HCT116 (cell line): ENCODE results near the gene ALOX5AP. TPM values are rescaled to one million over a fixed set of nuclear protein-coding genes. Genes with fewer than 3 reads are reported as not detected.

Experiments
- ATAC-seq: fragments of 200-7000 bp; cut with Tn5 transposase; 2 replicates; pipeline ENCODE4 v1.9.1; 2020; ENCODE audit warnings: mild to moderate bottlenecking, moderate library complexity
- BruUV-seq: library from RNA; stranded (reverse); fragments of 400-500 nt; replicated peaks from 2 replicates; lab custom pipeline; 2021; lab: Mats Ljungman, UMichigan
- CTCF ChIA-PET: fragments of 300-600 bp; sonication (Branson Sonifier 250); formaldehyde crosslinking; loops from one replicate; lab custom pipeline; 2021; ENCODE audit warnings: antibody characterized with exemption; lab: Charles Lee
- POLR2A ChIA-PET: fragments of 300-600, 350-600 bp; sonication (Branson Sonifier 250); formaldehyde crosslinking; loops from one replicate; lab custom pipeline; 2021; ENCODE audit warnings: antibody characterized with exemption; lab: Charles Lee
- RAD21 ChIA-PET, 2 experiments: fragments of 300-600 bp; sonication (Branson Sonifier 250); formaldehyde crosslinking; loops; one replicate each; lab custom pipeline; 2023; ENCODE audit warnings: low total read pairs in 2 of 2; ENCODE audit not compliant: uncharacterized antibody in 2 of 2, unreplicated experiment in 2 of 2, low non-redundant PET in 1 of 2; lab: Charles Lee
- DNase-seq: peaks from one replicate; pipeline ENCODE4 v3.0.0-alpha.2; 2010; ENCODE audit warnings: low read depth, low spot score
- H2AFZ ChIP-seq: fragments of 200-600 bp; shearing (Covaris generic), sonication (generic); 2 replicates; pipeline ENCODE4 v1.6.1; 2017; ENCODE audit warnings: low read depth, mixed run types, mixed read lengths, antibody characterized with exemption, low read length; ENCODE audit not compliant: poor library complexity, severe bottlenecking
- H3K27ac ChIP-seq: 2 replicates; pipeline ENCODE4 v1.5.1; 2012; ENCODE audit warnings: low read depth, low read length
- H3K27me3 ChIP-seq: fragments of 200-600 bp; sonication (generic); 2 replicates; pipeline ENCODE4 v1.6.1; 2016; ENCODE audit warnings: mixed run types, low read length, mixed read lengths; ENCODE audit not compliant: insufficient read depth
- H3K36me3 ChIP-seq, 2 experiments: fragments of 200-500 bp in 1 of 2; fragments of 200-600 bp in 1 of 2; sonication (Bioruptor generic) in 1 of 2; sonication (generic) in 1 of 2; 2 replicates each; pipeline versions ENCODE4 v1.5.1 to v1.6.1; 2014 to 2016; ENCODE audit warnings: low read length in 2 of 2, inconsistent platforms in 1 of 2, mixed read lengths in 1 of 2, mixed run types in 1 of 2; ENCODE audit not compliant: insufficient read depth in 2 of 2, control insufficient read depth in 1 of 2
- H3K4me1 ChIP-seq, 2 experiments: fragments of 200-600 bp in 1 of 2; sonication (generic) in 1 of 2; 2 replicates each; pipeline versions ENCODE4 v1.5.1 to v1.6.1; 2012 to 2017; ENCODE audit warnings: low read length in 2 of 2, inconsistent platforms in 1 of 2, mild to moderate bottlenecking in 1 of 2, mixed read lengths in 1 of 2, mixed run types in 1 of 2, moderate library complexity in 1 of 2; ENCODE audit not compliant: insufficient read depth in 2 of 2, control insufficient read depth in 1 of 2
- H3K4me2 ChIP-seq: fragments of 200-600 bp; sonication (generic); 2 replicates; pipeline ENCODE4 v1.6.1; 2017; ENCODE audit warnings: mixed run types, low read length, mixed read lengths
- H3K4me3 ChIP-seq, 2 experiments: fragments of 200-600 bp in 1 of 2; sonication (generic) in 1 of 2; replicated peaks in 1 of 2; 2 replicates each; pipeline ENCODE4 v1.5.1; 2011 to 2016; ENCODE audit warnings: low read length in 2 of 2, control low read depth in 1 of 2, low read depth in 1 of 2, mild to moderate bottlenecking in 1 of 2, mixed read lengths in 1 of 2, mixed run types in 1 of 2
- H3K79me2 ChIP-seq: fragments of 200-600 bp; sonication (generic); 2 replicates; pipeline ENCODE4 v1.6.1; 2017; ENCODE audit warnings: mild to moderate bottlenecking, mixed run types, low read length, moderate library complexity, mixed read lengths; ENCODE audit not compliant: insufficient read depth
- H3K9ac ChIP-seq: fragments of 200-600 bp; sonication (generic); 2 replicates; pipeline ENCODE4 v1.6.1; 2016; ENCODE audit warnings: low read length, mixed read lengths
- H3K9me2 ChIP-seq: fragments of 200-600 bp; sonication (generic), shearing (Covaris generic); 2 replicates; pipeline ENCODE4 v1.6.1; 2017; ENCODE audit warnings: mixed run types, mild to moderate bottlenecking, moderate library complexity; ENCODE audit not compliant: insufficient read depth
- H3K9me3 ChIP-seq, 2 experiments: fragments of 200-500 bp in 1 of 2; fragments of 200-600 bp in 1 of 2; sonication (Bioruptor generic) in 1 of 2; sonication (generic) in 1 of 2; 2 replicates each; pipeline ENCODE4 v1.6.1; 2014 to 2017; ENCODE audit warnings: low read length in 2 of 2, mixed read lengths in 2 of 2, inconsistent platforms in 1 of 2, low read depth in 1 of 2, mild to moderate bottlenecking in 1 of 2, mixed run types in 1 of 2, moderate library complexity in 1 of 2; ENCODE audit not compliant: control insufficient read depth in 1 of 2, insufficient read depth in 1 of 2
- H4K20me1 ChIP-seq: fragments of 200-600 bp; sonication (generic), shearing (Covaris generic); 2 replicates; pipeline ENCODE4 v1.6.1; 2017; ENCODE audit warnings: mixed run types, mild to moderate bottlenecking, moderate library complexity; ENCODE audit not compliant: insufficient read depth
- CBX3 ChIP-seq: IDR thresholded peaks from 2 replicates; pipeline ENCODE4 v1.6.1; 2012; ENCODE audit warnings: low read depth
- CEBPB ChIP-seq: IDR thresholded peaks from 2 replicates; pipeline ENCODE4 v1.6.1; 2012; ENCODE audit warnings: low read depth
- CTCF ChIP-seq, 3 experiments: fragments of 200-600 bp in 1 of 3; sonication (generic) in 1 of 3; IDR thresholded peaks in 2 of 3; conservative IDR thresholded peaks in 1 of 3; 2 replicates each; pipeline ENCODE4 v1.5.1; 2012 to 2017; ENCODE audit warnings: low read depth in 2 of 3, low read length in 2 of 3, antibody characterized with exemption in 1 of 3, borderline replicate concordance in 1 of 3, control low read depth in 1 of 3, mild to moderate bottlenecking in 1 of 3, mixed read lengths in 1 of 3, mixed run types in 1 of 3, moderate library complexity in 1 of 3; ENCODE audit not compliant: insufficient read depth in 1 of 3
- EGR1 ChIP-seq: IDR thresholded peaks from 2 replicates; pipeline ENCODE4 v1.6.1; 2012; ENCODE audit warnings: low read depth
- ELF1 ChIP-seq: IDR thresholded peaks from 2 replicates; pipeline ENCODE4 v1.6.1; 2012; ENCODE audit warnings: low read depth, borderline replicate concordance
- EZH2 ChIP-seq: fragments of 200-600 bp; sonication (generic); IDR thresholded peaks from 2 replicates; pipeline ENCODE4 v1.6.1; 2017; ENCODE audit warnings: antibody characterized with exemption, mixed run types
- EZH2phosphoT487 ChIP-seq: fragments of 200-600 bp; IDR thresholded peaks from 2 replicates; pipeline ENCODE4 v1.6.1; 2018; ENCODE audit warnings: antibody characterized with exemption, borderline replicate concordance
- JUND ChIP-seq: IDR thresholded peaks from 2 replicates; pipeline ENCODE4 v1.6.1; 2012
- RAD21 ChIP-seq: IDR thresholded peaks from 2 replicates; pipeline ENCODE4 v1.6.1; 2012; ENCODE audit warnings: low read depth, mild to moderate bottlenecking
- SIN3A ChIP-seq: IDR thresholded peaks from 2 replicates; pipeline ENCODE4 v1.6.1; 2012; ENCODE audit warnings: low read depth
- SP1 ChIP-seq: IDR thresholded peaks from 2 replicates; pipeline ENCODE4 v1.6.1; 2012; ENCODE audit warnings: low read depth
- TCF7L2 ChIP-seq: IDR thresholded peaks from 2 replicates; pipeline ENCODE4 v1.7.0; 2011; ENCODE audit warnings: borderline replicate concordance, inconsistent platforms; ENCODE audit not compliant: insufficient read depth, insufficient read length; ENCODE audit errors: extremely low read depth
- YY1 ChIP-seq: IDR thresholded peaks from 2 replicates; pipeline ENCODE4 v1.6.1; 2011; ENCODE audit warnings: low read length, low read depth, moderate library complexity, mild to moderate bottlenecking; ENCODE audit not compliant: insufficient replicate concordance; ENCODE audit errors: extremely low read depth
- ZFX ChIP-seq: fragments of 450-650 bp; IDR thresholded peaks from 2 replicates; pipeline ENCODE4 v1.6.1; 2017
- ZNF274 ChIP-seq: fragments of 200-500 bp; sonication (Bioruptor generic); IDR thresholded peaks from 2 replicates; pipeline ENCODE4 v1.6.1; 2014; ENCODE audit warnings: mild to moderate bottlenecking, low read depth, low read length, inconsistent platforms
- intact Hi-C: fragments of 100-400 bp; cut with micrococcal nuclease; formaldehyde crosslinking; loops from 2 replicates; pipeline ENCODE4 v1.10.0; 2022
- total RNA-seq: library from RNA; stranded (reverse); gene quantifications from one replicate; pipeline ENCODE4 v1.2.1, GENCODE V29; 2021; ENCODE audit not compliant: unreplicated experiment
- TF ChIP-seq, protein P1 (sequence below): IDR thresholded peaks from 2 replicates; pipeline ENCODE4 v1.6.1; 2011; ENCODE audit warnings: mild to moderate bottlenecking, low read length, moderate library complexity; ENCODE audit not compliant: insufficient replicate concordance; ENCODE audit errors: extremely low read depth
- TF ChIP-seq, protein P2 (sequence below): IDR thresholded peaks from 2 replicates; pipeline ENCODE4 v1.6.1; 2012
- TF ChIP-seq, protein P3 (sequence below): IDR thresholded peaks from 2 replicates; pipeline ENCODE4 v1.6.1; 2012

Gene ALOX5AP
- total RNA-seq, 1 experiment from 2014 or later, result not detected

GRCh38 chr13:30759748-30760147 is 24.4 kb downstream of the ALOX5AP start:
- no peak for ATAC-seq
- Histone ChIP-seq H3K9me3 (no peaks in the 10 kb centered on the region), H3K27ac (no peak overlapping the region), H3K9ac (no peak overlapping the region), H3K4me2 (no peak overlapping the region), H3K9me2 (no peaks in the 10 kb centered on the region), H3K27me3 (peaks cover 23% of the 10 kb centered on the region; the same call in 1 of the 2 replicates), H4K20me1 (no peaks in the 10 kb centered on the region), H2AFZ (no peak overlapping the region), H3K4me3 (no peak overlapping the region), H3K36me3 (no peaks in the 10 kb centered on the region), H3K4me1 (no peaks in the 10 kb centered on the region), H3K79me2 (no peaks in the 10 kb centered on the region)
- ChIA-PET POLR2A (no interaction called here), CTCF (no interaction called here), RAD21 (no interaction called here)
- BruUV-seq, result no TSS peak
- intact Hi-C loops, result no loop called here
- DNase-seq, result no peak
- TF ChIP-seq TCF7L2 (no peak), ZNF274 (no peak), ELF1 (no peak), EZH2 (no peak), EGR1 (no peak), CBX3 (no peak), YY1 (no peak), RAD21 (no peak), CEBPB (no peak), CTCF (IDR thresholded peaks at IDR 0.05 in 2 of 3, conservative IDR thresholded peaks at IDR 0.05 in 1 of 3; ENCODE audit: borderline replicate concordance in 1 of 3, insufficient read depth in 1 of 3, low read depth in 2 of 3, low read length in 2 of 3) (no peak), SP1 (no peak), EZH2phosphoT487 (no peak), ZFX (no peak), SIN3A (no peak), JUND (no peak)
- TF ChIP-seq, protein P1, sequence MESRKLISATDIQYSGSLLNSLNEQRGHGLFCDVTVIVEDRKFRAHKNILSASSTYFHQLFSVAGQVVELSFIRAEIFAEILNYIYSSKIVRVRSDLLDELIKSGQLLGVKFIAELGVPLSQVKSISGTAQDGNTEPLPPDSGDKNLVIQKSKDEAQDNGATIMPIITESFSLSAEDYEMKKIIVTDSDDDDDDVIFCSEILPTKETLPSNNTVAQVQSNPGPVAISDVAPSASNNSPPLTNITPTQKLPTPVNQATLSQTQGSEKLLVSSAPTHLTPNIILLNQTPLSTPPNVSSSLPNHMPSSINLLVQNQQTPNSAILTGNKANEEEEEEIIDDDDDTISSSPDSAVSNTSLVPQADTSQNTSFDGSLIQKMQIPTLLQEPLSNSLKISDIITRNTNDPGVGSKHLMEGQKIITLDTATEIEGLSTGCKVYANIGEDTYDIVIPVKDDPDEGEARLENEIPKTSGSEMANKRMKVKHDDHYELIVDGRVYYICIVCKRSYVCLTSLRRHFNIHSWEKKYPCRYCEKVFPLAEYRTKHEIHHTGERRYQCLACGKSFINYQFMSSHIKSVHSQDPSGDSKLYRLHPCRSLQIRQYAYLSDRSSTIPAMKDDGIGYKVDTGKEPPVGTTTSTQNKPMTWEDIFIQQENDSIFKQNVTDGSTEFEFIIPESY, result no peak
- TF ChIP-seq, protein P2, sequence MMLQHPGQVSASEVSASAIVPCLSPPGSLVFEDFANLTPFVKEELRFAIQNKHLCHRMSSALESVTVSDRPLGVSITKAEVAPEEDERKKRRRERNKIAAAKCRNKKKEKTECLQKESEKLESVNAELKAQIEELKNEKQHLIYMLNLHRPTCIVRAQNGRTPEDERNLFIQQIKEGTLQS, result no peak
- TF ChIP-seq, protein P3, sequence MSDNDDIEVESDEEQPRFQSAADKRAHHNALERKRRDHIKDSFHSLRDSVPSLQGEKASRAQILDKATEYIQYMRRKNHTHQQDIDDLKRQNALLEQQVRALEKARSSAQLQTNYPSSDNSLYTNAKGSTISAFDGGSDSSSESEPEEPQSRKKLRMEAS, result no peak
